HG03571 (cell line): ENCODE measurements around the gene ZP1.

Source experiments
- ATAC-seq: cut with Tn5 transposase; IDR thresholded peaks from one replicate; pipeline ENCODE4 v1.9.1; 2021; ENCODE audit not compliant: unreplicated experiment

Gene ZP1

DNA sequence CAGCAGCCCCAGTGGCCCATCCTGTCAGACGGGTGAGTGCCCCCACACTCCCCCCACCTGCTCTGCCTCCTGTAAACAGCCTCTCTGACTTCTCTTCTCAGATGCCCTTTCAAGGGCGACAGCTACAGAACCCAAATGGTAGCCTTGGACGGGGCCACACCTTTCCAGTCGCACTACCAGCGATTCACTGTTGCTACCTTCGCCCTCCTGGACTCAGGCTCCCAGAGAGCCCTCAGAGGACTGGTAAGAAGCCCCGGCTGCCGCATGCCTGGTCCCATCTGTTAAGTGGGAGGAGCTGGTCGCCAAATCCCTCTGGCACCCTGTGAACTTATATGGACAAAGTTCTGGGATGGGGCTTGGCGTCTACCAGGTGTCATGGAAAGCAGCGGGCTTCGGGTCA, 6.2 kb downstream of the ZP1 start:
- ATAC-seq: no peak

DNA sequence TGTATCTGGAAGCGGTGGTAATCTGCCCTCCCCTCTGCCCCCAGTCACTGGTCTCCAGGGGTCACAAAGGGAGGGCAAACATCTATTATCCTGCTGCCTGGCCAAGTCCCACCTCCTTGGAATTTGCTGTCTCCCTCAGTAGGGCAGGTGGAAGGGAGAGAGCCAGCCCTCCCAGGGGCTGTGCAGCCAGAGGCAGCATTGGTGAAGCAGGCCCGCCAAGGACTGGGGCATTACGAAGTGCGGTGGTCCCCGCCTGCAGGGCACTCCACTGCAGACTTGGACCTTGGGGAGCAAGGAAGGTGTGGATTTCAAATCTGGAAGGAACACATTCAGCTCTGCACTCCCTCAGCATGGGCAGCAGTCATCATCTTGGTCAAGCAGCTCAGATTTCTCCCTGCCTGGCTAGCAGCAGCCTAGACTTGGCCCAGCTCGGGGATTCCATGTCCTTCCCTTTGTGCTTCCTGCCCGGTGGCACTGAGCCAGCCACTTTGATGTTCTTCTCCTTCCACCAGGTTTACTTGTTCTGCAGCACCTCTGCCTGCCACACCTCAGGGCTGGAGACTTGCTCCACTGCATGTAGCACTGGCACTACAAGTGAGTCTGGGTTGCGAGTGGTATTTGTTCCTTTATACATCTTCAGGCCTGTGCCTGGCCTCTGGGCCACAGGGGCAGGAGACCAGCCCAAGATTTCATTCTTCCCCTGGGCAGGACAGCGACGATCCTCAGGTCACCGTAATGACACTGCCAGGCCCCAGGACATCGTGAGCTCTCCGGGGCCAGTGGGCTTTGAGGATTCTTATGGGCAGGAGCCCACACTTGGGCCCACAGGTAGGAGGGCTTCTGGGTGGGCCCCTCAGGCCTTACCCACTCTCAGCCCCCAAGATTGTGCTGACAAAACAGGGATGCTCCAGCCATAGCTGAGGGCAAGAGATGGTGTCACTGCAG, 7.4 kb downstream of the ZP1 start:
- ATAC-seq: no peak

DNA sequence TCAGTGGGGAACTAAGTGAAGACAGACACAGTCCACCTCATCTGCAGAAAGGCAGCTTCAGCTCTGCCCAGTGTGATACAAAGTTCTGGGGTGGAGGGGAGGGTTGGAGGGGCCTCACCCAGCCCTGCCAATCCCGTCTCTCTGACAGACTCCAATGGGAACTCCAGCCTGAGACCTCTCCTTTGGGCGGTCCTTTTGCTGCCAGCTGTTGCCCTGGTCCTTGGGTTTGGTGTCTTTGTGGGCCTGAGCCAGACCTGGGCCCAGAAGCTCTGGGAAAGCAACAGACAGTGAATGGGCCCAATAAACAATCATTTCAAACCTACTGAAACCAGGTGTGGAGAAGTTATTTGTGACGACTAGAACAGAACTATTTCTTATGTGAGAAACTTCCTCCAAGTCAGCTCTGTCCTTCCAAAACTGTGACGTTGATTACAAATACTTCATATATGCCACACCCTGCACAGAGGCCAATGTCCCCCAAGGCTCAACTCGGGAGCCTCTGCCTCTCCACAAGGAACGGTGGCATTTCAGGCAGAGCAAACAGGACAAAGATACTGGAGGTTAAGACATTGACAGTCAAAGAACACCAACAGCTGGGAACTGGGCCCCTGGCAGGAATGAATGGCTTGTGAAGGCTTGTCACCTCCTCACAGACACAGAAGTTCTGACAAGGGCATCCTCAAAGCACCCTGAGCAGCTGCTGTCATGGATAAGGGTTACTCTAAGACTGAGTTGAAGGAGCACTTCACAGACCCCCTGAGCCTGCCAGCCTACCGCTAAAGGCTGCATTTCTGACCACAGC, 8.2 kb downstream of the ZP1 start:
- ATAC-seq: no peak

GRCh38 chr11:60876168-60876485, 8.8 kb downstream of the ZP1 start:
- ATAC-seq: no peak

GRCh38 chr11:60878245-60879101, 11.1 kb downstream of the ZP1 start:
- ATAC-seq: no peak

DNA sequence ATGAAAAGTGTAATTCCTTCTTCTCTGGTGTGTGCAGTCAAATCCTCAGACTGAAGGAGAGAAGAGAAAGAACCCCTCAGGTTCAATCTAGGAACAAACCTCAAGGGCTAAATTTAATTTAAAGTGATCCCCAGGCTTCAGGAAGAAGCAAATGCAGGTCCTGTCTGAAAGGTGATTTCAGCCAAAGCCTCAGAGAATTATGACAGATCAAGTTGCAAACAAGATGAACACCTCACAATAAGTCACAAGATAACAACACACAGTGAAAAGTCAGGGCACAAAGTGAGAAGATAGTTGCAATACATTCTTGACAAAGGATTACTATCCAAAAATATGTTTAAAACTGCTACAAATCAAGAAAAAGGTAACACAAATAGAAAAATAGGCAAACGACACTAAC, 11.8 kb downstream of the ZP1 start:
- ATAC-seq: no peak

GRCh38 chr11:60879971-60880588, 12.7 kb downstream of the ZP1 start:
- ATAC-seq: no peak

DNA sequence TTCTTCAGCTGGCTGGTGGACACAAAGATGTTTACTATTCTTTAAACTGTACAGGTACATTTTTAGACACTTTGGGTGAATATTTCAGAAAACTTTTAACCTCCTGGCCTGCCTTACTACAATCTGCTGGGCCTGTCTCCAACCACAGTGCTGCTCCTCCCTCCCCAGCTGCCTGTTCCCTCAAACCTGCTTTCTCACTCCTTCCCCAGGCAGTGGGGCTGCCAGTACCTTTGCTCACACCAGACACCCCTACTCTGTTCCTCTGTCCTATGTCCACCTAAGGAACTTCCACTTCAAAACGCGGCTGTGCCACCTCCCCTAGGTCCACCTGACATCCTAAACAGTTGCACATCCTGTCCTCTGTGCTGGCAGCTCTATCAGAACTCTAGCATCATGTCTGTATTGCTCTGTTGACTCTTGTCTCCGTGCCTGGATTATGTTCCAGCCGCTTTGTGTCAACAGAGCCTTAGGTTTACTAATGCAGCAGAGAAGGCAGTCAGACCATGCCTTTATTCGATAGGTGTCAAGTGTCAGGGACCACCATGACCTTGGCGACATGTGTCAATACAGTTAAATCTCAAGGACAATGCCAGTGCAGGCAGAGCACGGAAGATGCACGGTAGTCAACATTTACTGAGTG, 13.4 kb downstream of the ZP1 start:
- no peak for ATAC-seq

DNA sequence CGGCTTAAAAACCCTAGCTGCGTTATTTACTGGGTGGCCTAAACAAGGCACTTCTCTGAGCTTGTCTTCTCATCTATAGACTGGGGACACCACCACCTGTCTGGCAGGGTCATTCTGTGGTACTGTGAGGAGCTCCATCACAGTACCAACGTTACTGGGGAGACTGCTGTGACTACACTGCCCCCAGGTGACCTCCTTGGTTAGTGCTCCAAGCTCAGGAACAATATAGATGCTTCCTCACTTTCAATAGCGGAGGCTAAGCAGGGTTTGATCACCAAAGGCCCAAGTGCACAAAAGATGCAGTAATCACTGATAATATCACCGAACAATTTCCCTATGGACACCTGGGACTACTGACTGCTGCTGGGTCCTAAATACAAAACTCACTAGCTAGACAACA, 20.2 kb downstream of the ZP1 start:
- no peak for ATAC-seq

DNA sequence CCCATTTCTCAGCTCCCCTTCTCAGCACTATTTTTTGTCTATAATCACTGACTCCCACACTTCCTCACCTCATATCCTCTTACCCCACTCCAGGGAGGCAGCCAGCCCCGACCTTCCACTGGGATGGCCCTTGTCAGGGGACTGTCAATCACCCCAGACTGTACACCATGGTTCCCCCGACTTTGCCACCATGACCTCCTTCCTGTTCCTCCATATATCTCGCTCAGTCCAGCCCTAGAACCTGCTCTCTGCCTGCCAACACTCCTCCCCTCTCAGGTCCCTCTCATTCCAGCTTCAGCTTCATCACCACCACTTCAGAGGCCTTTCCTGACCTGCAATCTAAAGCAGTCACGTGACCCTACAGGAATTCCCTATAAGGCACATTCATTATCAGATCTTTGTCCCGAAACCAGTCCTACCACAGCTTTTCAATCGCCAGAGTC, 22.5 kb downstream of the ZP1 start:
- no peak for ATAC-seq

DNA sequence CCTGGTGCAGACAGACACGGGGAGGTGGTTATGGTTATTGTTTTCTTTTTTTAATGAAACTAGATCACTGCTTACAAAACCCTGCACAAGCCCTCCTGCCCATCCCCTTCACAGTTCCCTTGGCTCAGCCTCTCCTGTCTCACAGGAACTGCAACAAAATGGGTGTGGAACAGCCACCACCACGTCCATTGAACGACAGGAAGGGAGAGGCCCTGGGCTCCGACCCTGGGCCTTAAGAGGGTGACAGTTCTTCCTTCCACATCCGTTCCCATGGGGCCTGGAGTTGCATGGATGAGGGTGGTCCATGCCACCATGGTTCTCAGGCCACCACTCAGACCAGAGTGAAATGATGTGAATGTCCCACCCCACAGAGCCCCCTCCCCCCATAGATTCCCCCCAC, 23.4 kb downstream of the ZP1 start:
- no peak for ATAC-seq

- no peak for ATAC-seq
Measured at GRCh38 chr11:60891103-60891741, 23.9 kb downstream of the ZP1 start.

GRCh38 chr11:60895687-60896086, 28.3 kb downstream of the ZP1 start:
- no peak for ATAC-seq

- no peak for ATAC-seq
Measured at GRCh38 chr11:60897496-60897895, 30.2 kb downstream of the ZP1 start.

- no peak for ATAC-seq
Measured at GRCh38 chr11:60899046-60899936, 31.9 kb downstream of the ZP1 start.

DNA sequence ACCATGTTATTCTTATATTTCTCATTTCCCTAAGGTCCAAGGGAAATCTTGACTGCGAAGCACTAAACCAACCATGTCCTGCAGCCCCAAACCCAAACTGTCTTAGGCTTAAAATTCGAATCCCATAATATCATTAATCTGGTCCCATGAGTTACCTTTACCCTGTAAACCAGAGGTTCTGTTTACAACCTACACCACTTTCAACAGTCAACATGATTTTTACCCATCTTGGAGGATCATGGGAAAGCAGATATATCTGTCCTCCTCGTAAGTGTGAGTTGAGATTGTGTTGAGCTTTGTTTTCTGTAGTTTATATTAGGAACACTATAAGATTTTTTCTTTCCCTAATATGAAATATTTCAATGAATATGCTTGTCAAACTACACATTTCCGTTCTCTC, 32.6 kb downstream of the ZP1 start:
- ATAC-seq: no peak

DNA sequence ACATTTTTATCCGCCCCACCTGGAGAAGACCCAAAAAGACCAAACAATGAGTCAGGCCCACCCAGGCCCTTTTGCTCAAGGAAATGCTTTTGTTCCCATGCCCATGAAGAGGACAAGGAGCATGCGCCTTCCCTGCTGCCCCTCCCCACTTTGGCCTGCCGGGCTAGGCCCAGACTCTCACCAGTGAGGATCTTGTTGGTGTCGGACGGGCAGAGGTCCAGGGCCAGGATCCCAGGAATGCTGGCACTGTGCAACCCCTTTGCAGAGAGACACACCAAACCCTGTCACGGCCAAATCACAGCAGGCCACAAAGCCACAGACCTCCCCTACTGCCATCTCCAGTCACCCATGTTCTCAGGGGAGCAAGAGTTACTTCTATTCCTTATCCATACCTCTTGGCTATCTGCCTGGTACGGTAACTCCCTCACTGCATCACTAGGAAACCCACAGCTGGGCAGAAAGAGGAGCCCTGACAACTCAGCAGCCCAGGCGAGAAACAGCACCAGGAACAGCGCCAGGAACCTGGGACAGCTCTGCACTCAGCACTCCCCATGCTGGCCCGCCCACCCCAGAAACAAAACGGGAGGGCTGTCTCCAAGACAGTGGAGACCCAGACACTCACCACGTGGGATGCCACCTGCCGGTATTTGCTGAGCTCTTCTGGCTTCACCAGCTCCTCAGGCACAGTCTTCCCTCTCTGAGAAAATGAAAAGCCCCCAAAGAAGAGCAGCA, 33.5 kb downstream of the ZP1 start:
- no peak for ATAC-seq

DNA sequence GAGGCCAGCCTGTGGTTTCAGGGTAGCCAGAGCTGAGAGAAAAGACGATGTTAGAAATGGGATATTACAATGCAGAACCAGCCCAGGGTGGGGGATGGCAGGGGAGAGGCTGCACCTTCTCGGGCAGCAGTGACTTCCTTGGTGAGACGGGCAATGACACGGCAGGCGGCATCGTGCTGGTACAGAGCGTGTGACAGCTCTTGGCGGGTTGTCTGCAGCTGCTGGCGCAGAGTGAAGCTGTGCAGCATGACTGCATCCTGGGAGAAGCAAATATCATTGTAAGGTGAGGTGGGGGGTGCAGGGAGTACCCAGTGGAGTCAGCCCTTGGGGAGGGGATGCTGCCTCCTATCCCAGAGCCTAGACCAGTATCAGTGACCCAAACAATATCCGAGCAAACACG, 35.3 kb downstream of the ZP1 start:
- no peak for ATAC-seq
